ENCODE results near the gene PHIP.

DNA sequence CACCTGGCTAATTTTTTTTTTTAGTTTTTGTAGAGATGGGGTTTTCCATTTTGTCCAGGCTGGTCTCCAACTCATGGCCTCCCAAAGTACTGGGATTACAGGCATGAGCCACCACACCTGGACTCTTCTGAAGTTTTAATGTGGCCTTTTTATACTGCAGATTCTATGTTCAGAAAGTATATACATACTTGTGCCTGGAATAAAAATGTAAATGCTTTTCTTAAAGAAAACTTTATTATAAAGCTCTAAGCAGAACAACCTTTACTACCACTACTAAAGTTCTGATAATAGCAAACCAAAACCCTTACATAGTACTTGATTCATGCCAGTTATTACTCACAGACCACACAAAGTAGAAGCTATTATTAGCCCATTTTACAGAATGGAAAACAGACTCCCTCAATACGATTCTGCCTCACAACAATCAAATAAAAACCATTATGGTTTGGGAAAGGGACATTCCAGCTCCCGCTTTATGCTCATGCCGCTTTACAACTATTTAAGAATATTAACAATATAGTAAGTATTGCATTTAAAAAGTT, 5.3 kb downstream of the PHIP start:
- TF ChIP-seq POLR2AphosphoS5 (IDR thresholded peaks at IDR 0.05; ENCODE audit: low read depth, low read length) (no peak), SRF (IDR thresholded peaks at IDR 0.05; ENCODE audit: low read depth) (no peak), ZNF274 (IDR thresholded peaks at IDR 0.05; ENCODE audit: low read depth, low read length) (no peak), EZH2 (IDR thresholded peaks at IDR 0.05) (no peak), POLR2A (IDR thresholded peaks at IDR 0.05; ENCODE audit: borderline replicate concordance, extremely low read depth, insufficient read depth, insufficient read length) (no peak), RAD21 (IDR thresholded peaks at IDR 0.05; ENCODE audit: low read depth) (no peak), YY1 (IDR thresholded peaks at IDR 0.05; ENCODE audit: extremely low read depth, insufficient replicate concordance, low read depth, low read length) (no peak), ZFX (IDR thresholded peaks at IDR 0.05) (no peak), SP1 (IDR thresholded peaks at IDR 0.05; ENCODE audit: low read depth) (no peak), EZH2phosphoT487 (IDR thresholded peaks at IDR 0.05; ENCODE audit: borderline replicate concordance) (no peak)
- TF ChIP-seq, protein P1, sequence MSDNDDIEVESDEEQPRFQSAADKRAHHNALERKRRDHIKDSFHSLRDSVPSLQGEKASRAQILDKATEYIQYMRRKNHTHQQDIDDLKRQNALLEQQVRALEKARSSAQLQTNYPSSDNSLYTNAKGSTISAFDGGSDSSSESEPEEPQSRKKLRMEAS (IDR thresholded peaks at IDR 0.05) = no peak
- TF ChIP-seq, protein P2, sequence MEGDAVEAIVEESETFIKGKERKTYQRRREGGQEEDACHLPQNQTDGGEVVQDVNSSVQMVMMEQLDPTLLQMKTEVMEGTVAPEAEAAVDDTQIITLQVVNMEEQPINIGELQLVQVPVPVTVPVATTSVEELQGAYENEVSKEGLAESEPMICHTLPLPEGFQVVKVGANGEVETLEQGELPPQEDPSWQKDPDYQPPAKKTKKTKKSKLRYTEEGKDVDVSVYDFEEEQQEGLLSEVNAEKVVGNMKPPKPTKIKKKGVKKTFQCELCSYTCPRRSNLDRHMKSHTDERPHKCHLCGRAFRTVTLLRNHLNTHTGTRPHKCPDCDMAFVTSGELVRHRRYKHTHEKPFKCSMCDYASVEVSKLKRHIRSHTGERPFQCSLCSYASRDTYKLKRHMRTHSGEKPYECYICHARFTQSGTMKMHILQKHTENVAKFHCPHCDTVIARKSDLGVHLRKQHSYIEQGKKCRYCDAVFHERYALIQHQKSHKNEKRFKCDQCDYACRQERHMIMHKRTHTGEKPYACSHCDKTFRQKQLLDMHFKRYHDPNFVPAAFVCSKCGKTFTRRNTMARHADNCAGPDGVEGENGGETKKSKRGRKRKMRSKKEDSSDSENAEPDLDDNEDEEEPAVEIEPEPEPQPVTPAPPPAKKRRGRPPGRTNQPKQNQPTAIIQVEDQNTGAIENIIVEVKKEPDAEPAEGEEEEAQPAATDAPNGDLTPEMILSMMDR (IDR thresholded peaks at IDR 0.05 in 2 of 3, conservative IDR thresholded peaks at IDR 0.05 in 1 of 3; ENCODE audit: borderline replicate concordance in 1 of 3, insufficient read depth in 1 of 3, low read depth in 2 of 3, low read length in 2 of 3) = no peak
- TF ChIP-seq, protein P3, sequence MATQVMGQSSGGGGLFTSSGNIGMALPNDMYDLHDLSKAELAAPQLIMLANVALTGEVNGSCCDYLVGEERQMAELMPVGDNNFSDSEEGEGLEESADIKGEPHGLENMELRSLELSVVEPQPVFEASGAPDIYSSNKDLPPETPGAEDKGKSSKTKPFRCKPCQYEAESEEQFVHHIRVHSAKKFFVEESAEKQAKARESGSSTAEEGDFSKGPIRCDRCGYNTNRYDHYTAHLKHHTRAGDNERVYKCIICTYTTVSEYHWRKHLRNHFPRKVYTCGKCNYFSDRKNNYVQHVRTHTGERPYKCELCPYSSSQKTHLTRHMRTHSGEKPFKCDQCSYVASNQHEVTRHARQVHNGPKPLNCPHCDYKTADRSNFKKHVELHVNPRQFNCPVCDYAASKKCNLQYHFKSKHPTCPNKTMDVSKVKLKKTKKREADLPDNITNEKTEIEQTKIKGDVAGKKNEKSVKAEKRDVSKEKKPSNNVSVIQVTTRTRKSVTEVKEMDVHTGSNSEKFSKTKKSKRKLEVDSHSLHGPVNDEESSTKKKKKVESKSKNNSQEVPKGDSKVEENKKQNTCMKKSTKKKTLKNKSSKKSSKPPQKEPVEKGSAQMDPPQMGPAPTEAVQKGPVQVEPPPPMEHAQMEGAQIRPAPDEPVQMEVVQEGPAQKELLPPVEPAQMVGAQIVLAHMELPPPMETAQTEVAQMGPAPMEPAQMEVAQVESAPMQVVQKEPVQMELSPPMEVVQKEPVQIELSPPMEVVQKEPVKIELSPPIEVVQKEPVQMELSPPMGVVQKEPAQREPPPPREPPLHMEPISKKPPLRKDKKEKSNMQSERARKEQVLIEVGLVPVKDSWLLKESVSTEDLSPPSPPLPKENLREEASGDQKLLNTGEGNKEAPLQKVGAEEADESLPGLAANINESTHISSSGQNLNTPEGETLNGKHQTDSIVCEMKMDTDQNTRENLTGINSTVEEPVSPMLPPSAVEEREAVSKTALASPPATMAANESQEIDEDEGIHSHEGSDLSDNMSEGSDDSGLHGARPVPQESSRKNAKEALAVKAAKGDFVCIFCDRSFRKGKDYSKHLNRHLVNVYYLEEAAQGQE (IDR thresholded peaks at IDR 0.05; ENCODE audit: low read depth) = no peak

All from HCT116 (cell line).